Endothelial cell of umbilical vein (primary cell): Measurements from ENCODE around the gene RPS13.

Source experiments
- EZH2 ChIP-seq: IDR thresholded peaks from 2 replicates; pipeline ENCODE4 v1.6.1; 2012; ENCODE audit warnings: borderline replicate concordance, low read depth, mild to moderate bottlenecking, moderate library complexity, low read length, inconsistent platforms; ENCODE audit not compliant: severe bottlenecking
- FOS ChIP-seq: IDR thresholded peaks from 2 replicates; pipeline ENCODE4 v1.6.1; 2011; ENCODE audit warnings: mild to moderate bottlenecking, low read length, moderate library complexity, borderline replicate concordance; ENCODE audit not compliant: insufficient read depth
- JUN ChIP-seq: IDR thresholded peaks from 2 replicates; pipeline ENCODE4 v1.6.1; 2011; ENCODE audit warnings: borderline replicate concordance, low read depth; ENCODE audit not compliant: insufficient read length, insufficient read depth
- POLR2A ChIP-seq: IDR thresholded peaks from 2 replicates; pipeline ENCODE4 v1.6.1; 2012; ENCODE audit warnings: low read depth, mild to moderate bottlenecking, control low read depth, low read length
- TF ChIP-seq, protein P1 (sequence below), 2 donors: IDR thresholded peaks; 1 replicate in 1 of 2; 2 replicates in 1 of 2; pipeline ENCODE4 v1.5.1; 2011; ENCODE audit warnings: low read length in 2 of 2, mild to moderate bottlenecking in 2 of 2, moderate library complexity in 2 of 2, control low read depth in 1 of 2, inconsistent platforms in 1 of 2, low read depth in 1 of 2; ENCODE audit not compliant: insufficient read depth in 1 of 2; ENCODE audit errors: extremely low read depth in 1 of 2
- TF ChIP-seq, protein P2 (sequence below): IDR thresholded peaks from 2 replicates; pipeline ENCODE4 v1.6.1; 2011; ENCODE audit not compliant: insufficient read depth, insufficient read length

DNA sequence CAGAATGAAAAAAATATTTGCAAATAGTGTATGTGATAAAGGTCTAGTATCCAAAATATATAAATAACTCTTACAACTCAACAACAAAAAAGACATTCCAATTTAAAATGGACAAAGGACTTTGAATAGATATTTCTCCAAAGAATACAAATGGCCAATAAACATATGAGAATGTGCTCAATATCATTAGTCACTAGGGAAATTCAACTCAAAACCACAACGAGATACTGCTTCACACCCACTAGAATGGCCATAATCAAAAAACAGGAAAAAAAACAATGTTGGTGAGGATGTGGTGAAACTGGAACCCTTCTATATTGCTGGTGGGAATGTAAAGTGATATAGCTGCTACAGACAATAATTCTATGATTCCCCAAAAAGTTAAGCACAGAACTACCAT, 38.6 kb upstream of the RPS13 start:
- TF ChIP-seq EZH2 (no peak), POLR2A (no peak), JUN (no peak), FOS (no peak)
- TF ChIP-seq, protein P1, sequence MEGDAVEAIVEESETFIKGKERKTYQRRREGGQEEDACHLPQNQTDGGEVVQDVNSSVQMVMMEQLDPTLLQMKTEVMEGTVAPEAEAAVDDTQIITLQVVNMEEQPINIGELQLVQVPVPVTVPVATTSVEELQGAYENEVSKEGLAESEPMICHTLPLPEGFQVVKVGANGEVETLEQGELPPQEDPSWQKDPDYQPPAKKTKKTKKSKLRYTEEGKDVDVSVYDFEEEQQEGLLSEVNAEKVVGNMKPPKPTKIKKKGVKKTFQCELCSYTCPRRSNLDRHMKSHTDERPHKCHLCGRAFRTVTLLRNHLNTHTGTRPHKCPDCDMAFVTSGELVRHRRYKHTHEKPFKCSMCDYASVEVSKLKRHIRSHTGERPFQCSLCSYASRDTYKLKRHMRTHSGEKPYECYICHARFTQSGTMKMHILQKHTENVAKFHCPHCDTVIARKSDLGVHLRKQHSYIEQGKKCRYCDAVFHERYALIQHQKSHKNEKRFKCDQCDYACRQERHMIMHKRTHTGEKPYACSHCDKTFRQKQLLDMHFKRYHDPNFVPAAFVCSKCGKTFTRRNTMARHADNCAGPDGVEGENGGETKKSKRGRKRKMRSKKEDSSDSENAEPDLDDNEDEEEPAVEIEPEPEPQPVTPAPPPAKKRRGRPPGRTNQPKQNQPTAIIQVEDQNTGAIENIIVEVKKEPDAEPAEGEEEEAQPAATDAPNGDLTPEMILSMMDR (IDR thresholded peaks at IDR 0.05; ENCODE audit: extremely low read depth in 1 of 2, insufficient read depth in 1 of 2, low read depth in 1 of 2, low read length in 2 of 2): no peak
- TF ChIP-seq, protein P2, sequence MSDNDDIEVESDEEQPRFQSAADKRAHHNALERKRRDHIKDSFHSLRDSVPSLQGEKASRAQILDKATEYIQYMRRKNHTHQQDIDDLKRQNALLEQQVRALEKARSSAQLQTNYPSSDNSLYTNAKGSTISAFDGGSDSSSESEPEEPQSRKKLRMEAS: no peak
